ENCODE data around the gene TMEM131L. TPM values are rescaled to one million over a fixed set of nuclear protein-coding genes. Genes with fewer than 3 reads are reported as not detected.
"Not testable (repeated sequence)": the region's sequence is repeated elsewhere in the genome, so short reads cannot be mapped to it uniquely, and the experiment has no call there.

The TMEM131L gene
- total RNA-seq, 1 donor from 2014 or later = 18.8 TPM

GRCh38 chr4:153643406-153644383 is 177.5 kb downstream of the TMEM131L start:
- no peak for DNase-seq (ENCODE audit: extremely low read depth, low read depth, low spot score)

GRCh38 chr4:153645183-153645582 is 179.0 kb downstream of the TMEM131L start:
- DNase-seq (ENCODE audit: extremely low read depth, low read depth, low spot score) = no peak

GRCh38 chr4:153646261-153646660 is 180.1 kb downstream of the TMEM131L start:
- DNase-seq (ENCODE audit: extremely low read depth, low read depth, low spot score) = no peak

GRCh38 chr4:153646978-153647377 is 180.8 kb downstream of the TMEM131L start:
- no peak for DNase-seq (ENCODE audit: extremely low read depth, low read depth, low spot score)

- DNase-seq (ENCODE audit: extremely low read depth, low read depth, low spot score) = no peak
Observed at GRCh38 chr4:153647975-153648374, 181.8 kb downstream of the TMEM131L start.

- DNase-seq (ENCODE audit: extremely low read depth, low read depth, low spot score) = no peak
Observed at GRCh38 chr4:153649572-153649991, 183.4 kb downstream of the TMEM131L start.

GRCh38 chr4:153651116-153651515 is 185.0 kb downstream of the TMEM131L start:
- DNase-seq (ENCODE audit: extremely low read depth, low read depth, low spot score) = no peak

GRCh38 chr4:153651587-153651986 is 185.4 kb downstream of the TMEM131L start:
- DNase-seq (ENCODE audit: extremely low read depth, low read depth, low spot score) = no peak

GRCh38 chr4:153652051-153652784 is 186.1 kb downstream of the TMEM131L start:
- no peak for DNase-seq (ENCODE audit: extremely low read depth, low read depth, low spot score)

- DNase-seq (ENCODE audit: extremely low read depth, low read depth, low spot score) = no peak
Observed at GRCh38 chr4:153655002-153655541, 188.9 kb downstream of the TMEM131L start.

- DNase-seq (ENCODE audit: extremely low read depth, low read depth, low spot score) = no peak
Observed at GRCh38 chr4:153655928-153656327, 189.8 kb downstream of the TMEM131L start.

GRCh38 chr4:153661215-153661822 is 195.2 kb downstream of the TMEM131L start:
- DNase-seq (ENCODE audit: extremely low read depth, low read depth, low spot score) = no peak

- DNase-seq (ENCODE audit: extremely low read depth, low read depth, low spot score) = no peak
Observed at GRCh38 chr4:153661908-153662307, 195.7 kb downstream of the TMEM131L start.

GRCh38 chr4:153663667-153664066 is 197.5 kb downstream of the TMEM131L start:
- DNase-seq (ENCODE audit: extremely low read depth, low read depth, low spot score) = no peak

GRCh38 chr4:153666505-153666904 is 200.3 kb downstream of the TMEM131L start:
- DNase-seq (ENCODE audit: extremely low read depth, low read depth, low spot score) = not testable (repeated sequence)

- no peak for DNase-seq (ENCODE audit: extremely low read depth, low read depth, low spot score)
Observed at GRCh38 chr4:153668647-153669046, 202.5 kb downstream of the TMEM131L start.

GRCh38 chr4:153669838-153670237 is 203.7 kb downstream of the TMEM131L start:
- DNase-seq (ENCODE audit: extremely low read depth, low read depth, low spot score) = no peak

- no peak for DNase-seq (ENCODE audit: extremely low read depth, low read depth, low spot score)
Observed at GRCh38 chr4:153676486-153676885, 210.3 kb downstream of the TMEM131L start.

- DNase-seq (ENCODE audit: extremely low read depth, low read depth, low spot score) = peak; percentile 75
Observed at GRCh38 chr4:153676984-153677383, 210.8 kb downstream of the TMEM131L start.

GRCh38 chr4:153679486-153679885 is 213.3 kb downstream of the TMEM131L start:
- no peak for DNase-seq (ENCODE audit: extremely low read depth, low read depth, low spot score)

- no peak for DNase-seq (ENCODE audit: extremely low read depth, low read depth, low spot score)
Observed at GRCh38 chr4:153683763-153684181, 217.6 kb downstream of the TMEM131L start.
